Fibroblast of lung (primary cell): ENCODE results near the gene TNRC18. TPM values are rescaled to one million over a fixed set of nuclear protein-coding genes. Genes with fewer than 3 reads are reported as not detected.
A peak's percentile ranks its signal among the peaks of the same experiment; 100 is the strongest.
"Not testable (repeated sequence)": the region's sequence is repeated elsewhere in the genome, so short reads cannot be mapped to it uniquely, and the experiment has no call there.

Experiments
- DNase-seq, 2 donors: peaks; one replicate each; pipeline versions ENCODE4 v3.0.0 to v3.0.0-alpha.2; 2010; ENCODE audit warnings: low read depth in 2 of 2
- H2AFZ ChIP-seq: 2 replicates; pipeline ENCODE4 v1.5.1; 2012; ENCODE audit warnings: low read length, control low read depth, inconsistent platforms
- H3K27ac ChIP-seq: 2 replicates; pipeline ENCODE4 v1.5.1; 2011; ENCODE audit warnings: low read length, control low read depth; ENCODE audit not compliant: insufficient read depth
- H3K27me3 ChIP-seq: 2 replicates; pipeline ENCODE4 v1.5.1; 2011; ENCODE audit warnings: mild to moderate bottlenecking, low read length; ENCODE audit not compliant: control insufficient read depth, insufficient read depth
- H3K36me3 ChIP-seq: 2 replicates; pipeline ENCODE4 v1.5.1; 2011; ENCODE audit warnings: low read length; ENCODE audit not compliant: control insufficient read depth, insufficient read depth
- H3K4me1 ChIP-seq: 2 replicates; pipeline ENCODE4 v1.5.1; 2011; ENCODE audit warnings: low read length; ENCODE audit not compliant: control insufficient read depth, insufficient read depth; ENCODE audit errors: extremely low read depth
- H3K4me2 ChIP-seq: 2 replicates; pipeline ENCODE4 v1.5.1; 2011; ENCODE audit warnings: low read length, control low read depth; ENCODE audit not compliant: insufficient read depth; ENCODE audit errors: extremely low read depth
- H3K4me3 ChIP-seq, 4 experiments: fragments of 200-600 bp in 1 of 4; sonication (generic) in 1 of 4; replicated peaks in 1 of 4; 2 replicates each; pipeline ENCODE4 v1.5.1; 2011 to 2016; ENCODE audit warnings: low read length in 4 of 4, low read depth in 3 of 4, mild to moderate bottlenecking in 3 of 4, control low read depth in 2 of 4, inconsistent platforms in 1 of 4, mixed read lengths in 1 of 4; ENCODE audit not compliant: insufficient read depth in 1 of 4; ENCODE audit errors: control extremely low read depth in 1 of 4
- H3K79me2 ChIP-seq: 2 replicates; pipeline ENCODE4 v1.5.1; 2012; ENCODE audit warnings: mild to moderate bottlenecking, low read length, inconsistent platforms; ENCODE audit not compliant: control insufficient read depth, insufficient read depth
- H3K9ac ChIP-seq: 2 replicates; pipeline ENCODE4 v1.5.1; 2011; ENCODE audit warnings: mild to moderate bottlenecking, low read length, control low read depth; ENCODE audit not compliant: insufficient read depth
- H3K9me3 ChIP-seq: 2 replicates; pipeline ENCODE4 v1.5.1; 2012; ENCODE audit warnings: low read depth, low read length; ENCODE audit not compliant: control insufficient read depth, insufficient read depth
- H4K20me1 ChIP-seq: 2 replicates; pipeline ENCODE4 v1.5.1; 2011; ENCODE audit warnings: low read length; ENCODE audit not compliant: control insufficient read depth, insufficient read depth; ENCODE audit errors: extremely low read depth
- EZH2 ChIP-seq: IDR thresholded peaks from 2 replicates; pipeline ENCODE4 v1.5.1; 2012; ENCODE audit warnings: low read length, control low read depth, mild to moderate bottlenecking; ENCODE audit errors: missing control alignments
- polyA plus RNA-seq, 2 donors: library from polyadenylated mRNA; depleted of rRNA in 1 of 2; stranded (reverse) in 1 of 2; unstranded in 1 of 2; fragments of >200 nt; gene quantifications; 2 replicates each; pipeline ENCODE4 v1.2.1, GENCODE V29; 2011 to 2012; ENCODE audit warnings: missing spikeins in 1 of 2
- total RNA-seq: library from RNA; depleted of rRNA; stranded (reverse); fragments of >200 nt; gene quantifications from 2 replicates; pipeline ENCODE4 v1.2.1, GENCODE V29; 2014
- TF ChIP-seq, protein P1 (sequence below), 2 donors: IDR thresholded peaks in 1 of 2; conservative IDR thresholded peaks in 1 of 2; 1 replicate in 1 of 2; 2 replicates in 1 of 2; pipeline ENCODE4 v1.5.1; 2011 to 2012; ENCODE audit warnings: low read length in 2 of 2, control low read depth in 1 of 2, inconsistent platforms in 1 of 2, low read depth in 1 of 2, mild to moderate bottlenecking in 1 of 2

TNRC18 gene
- total and polyA plus RNA-seq, 2 donors (not counting 1 experiment from before 2014, with no cell fraction given), result 19.7 to 38.5 TPM

DNA sequence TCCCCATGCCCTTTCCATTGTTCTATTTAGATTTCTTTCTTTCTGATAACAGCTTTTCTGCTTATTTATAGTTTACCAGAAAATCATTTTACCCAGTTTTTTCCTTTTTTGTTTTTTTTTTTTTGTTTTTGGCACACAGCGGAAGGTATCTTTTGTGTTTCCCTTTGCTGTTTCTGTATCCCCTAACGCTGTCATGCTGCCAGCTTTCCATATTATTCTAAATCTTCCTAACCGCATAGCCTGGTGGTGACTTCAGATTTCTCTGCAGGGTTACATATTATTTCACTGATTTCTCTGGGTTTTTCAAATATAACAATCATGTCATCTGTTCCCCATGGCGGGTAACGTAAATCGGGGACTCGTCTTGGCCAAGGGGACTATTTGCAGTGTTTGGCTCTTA is 144.9 kb downstream of the TNRC18 start:
- Histone ChIP-seq H3K36me3 (no peaks in the 10 kb centered on the region), H3K4me2 (no peak overlapping the region), H4K20me1 (no peaks in the 10 kb centered on the region), H3K79me2 (no peaks in the 10 kb centered on the region), H3K27ac (no peak overlapping the region), H3K9me3 (no peaks in the 10 kb centered on the region), H2AFZ (no peak overlapping the region), H3K4me1 (no peaks in the 10 kb centered on the region), H3K27me3 (no peaks in the 10 kb centered on the region), H3K9ac (no peak overlapping the region), H3K4me3 (no peak overlapping the region)
- peak in 1 of 2 donors; percentile 16 for DNase-seq
- TF ChIP-seq, protein P1, sequence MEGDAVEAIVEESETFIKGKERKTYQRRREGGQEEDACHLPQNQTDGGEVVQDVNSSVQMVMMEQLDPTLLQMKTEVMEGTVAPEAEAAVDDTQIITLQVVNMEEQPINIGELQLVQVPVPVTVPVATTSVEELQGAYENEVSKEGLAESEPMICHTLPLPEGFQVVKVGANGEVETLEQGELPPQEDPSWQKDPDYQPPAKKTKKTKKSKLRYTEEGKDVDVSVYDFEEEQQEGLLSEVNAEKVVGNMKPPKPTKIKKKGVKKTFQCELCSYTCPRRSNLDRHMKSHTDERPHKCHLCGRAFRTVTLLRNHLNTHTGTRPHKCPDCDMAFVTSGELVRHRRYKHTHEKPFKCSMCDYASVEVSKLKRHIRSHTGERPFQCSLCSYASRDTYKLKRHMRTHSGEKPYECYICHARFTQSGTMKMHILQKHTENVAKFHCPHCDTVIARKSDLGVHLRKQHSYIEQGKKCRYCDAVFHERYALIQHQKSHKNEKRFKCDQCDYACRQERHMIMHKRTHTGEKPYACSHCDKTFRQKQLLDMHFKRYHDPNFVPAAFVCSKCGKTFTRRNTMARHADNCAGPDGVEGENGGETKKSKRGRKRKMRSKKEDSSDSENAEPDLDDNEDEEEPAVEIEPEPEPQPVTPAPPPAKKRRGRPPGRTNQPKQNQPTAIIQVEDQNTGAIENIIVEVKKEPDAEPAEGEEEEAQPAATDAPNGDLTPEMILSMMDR (conservative IDR thresholded peaks at IDR 0.05 in 1 of 2, IDR thresholded peaks at IDR 0.05 in 1 of 2; ENCODE audit: low read depth in 1 of 2, low read length in 2 of 2), result no peak
- TF ChIP-seq EZH2, result no peak

DNA sequence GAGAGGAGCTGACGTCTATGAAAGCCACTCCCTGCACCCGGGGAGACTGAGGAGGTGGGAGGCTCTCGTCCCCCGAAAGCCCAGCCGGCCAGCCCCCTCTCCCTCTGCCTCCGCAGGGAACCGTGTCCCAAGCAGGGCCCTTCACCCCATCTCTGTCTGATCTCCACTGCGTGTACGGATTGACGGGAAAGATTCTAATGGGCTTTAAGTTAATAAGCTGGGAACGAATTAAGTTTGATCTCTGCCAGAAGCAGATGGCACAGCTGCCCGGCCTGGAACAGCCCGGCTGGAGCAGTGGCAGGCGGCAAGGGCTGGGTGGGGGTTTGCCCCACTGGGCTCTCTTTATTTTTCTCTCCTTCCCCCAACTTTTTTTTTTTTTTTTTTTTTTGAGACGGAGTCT is 147.0 kb downstream of the TNRC18 start:
- Histone ChIP-seq H4K20me1 (no peaks in the 10 kb centered on the region), H3K27me3 (no peaks in the 10 kb centered on the region), H3K4me1 (no peaks in the 10 kb centered on the region), H3K4me2 (no peak overlapping the region), H2AFZ (no peak overlapping the region), H3K36me3 (no peaks in the 10 kb centered on the region), H3K27ac (no peak overlapping the region), H3K9me3 (no peaks in the 10 kb centered on the region), H3K4me3 (no peak overlapping the region), H3K9ac (no peak overlapping the region), H3K79me2 (no peaks in the 10 kb centered on the region)
- TF ChIP-seq, protein P1 (conservative IDR thresholded peaks at IDR 0.05 in 1 of 2, IDR thresholded peaks at IDR 0.05 in 1 of 2; ENCODE audit: low read depth in 1 of 2, low read length in 2 of 2), result no peak
- no peak for TF ChIP-seq EZH2
- DNase-seq, result no peak

DNA sequence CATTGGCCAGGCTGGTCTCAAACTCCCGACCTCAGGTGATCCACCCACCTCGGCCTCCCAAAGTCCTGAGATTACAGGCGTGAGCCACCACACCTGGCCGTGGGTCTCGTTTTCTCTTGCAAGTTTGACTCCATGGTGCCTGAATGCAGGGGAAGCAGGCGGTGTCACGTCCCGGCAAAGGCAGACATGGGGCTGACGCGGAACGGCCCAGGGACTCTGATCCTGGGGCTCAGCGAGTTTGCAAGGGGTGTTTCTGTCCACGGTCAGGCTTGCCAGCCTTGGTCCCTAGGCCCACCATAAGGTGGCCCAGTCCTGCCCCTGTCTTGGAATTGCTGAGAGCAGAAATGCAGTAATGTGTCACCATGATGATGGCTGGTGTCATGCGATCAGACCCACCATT is 147.5 kb downstream of the TNRC18 start:
- not testable (repeated sequence) for H3K9me3 ChIP-seq, H3K79me2 ChIP-seq, H4K20me1 ChIP-seq, H3K36me3 ChIP-seq, H3K4me3 ChIP-seq, H3K4me2 ChIP-seq, H2AFZ ChIP-seq, H3K9ac ChIP-seq, H3K27me3 ChIP-seq, H3K4me1 ChIP-seq, H3K27ac ChIP-seq, DNase-seq

DNA sequence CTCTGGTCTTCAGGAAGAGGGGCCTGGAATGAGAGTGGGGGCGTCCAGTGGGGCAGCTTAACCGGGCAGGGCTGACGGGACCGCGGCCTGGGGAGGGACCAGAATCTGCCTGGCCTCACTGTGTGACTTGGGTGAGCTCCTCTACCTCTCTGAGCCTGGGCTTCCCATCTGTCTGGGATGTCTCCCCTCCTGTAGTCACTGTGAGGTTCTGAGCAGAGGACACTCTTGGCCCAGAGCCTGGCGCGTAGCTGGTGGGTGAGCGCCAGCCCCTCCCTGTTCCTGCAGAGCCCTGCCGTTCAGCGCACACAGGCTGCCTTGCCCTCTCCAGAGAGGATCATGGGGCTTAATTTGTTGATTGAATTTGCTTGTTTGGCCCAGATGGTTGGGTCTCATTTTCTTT is 148.1 kb downstream of the TNRC18 start:
- H3K79me2 ChIP-seq, H2AFZ ChIP-seq, H3K27ac ChIP-seq, H3K9me3 ChIP-seq, H3K4me3 ChIP-seq, H4K20me1 ChIP-seq, H3K4me2 ChIP-seq, H3K9ac ChIP-seq, H3K4me1 ChIP-seq, H3K27me3 ChIP-seq, H3K36me3 ChIP-seq: not testable (repeated sequence)
- DNase-seq, result peak in 1 of 2 donors; percentile 45

DNA sequence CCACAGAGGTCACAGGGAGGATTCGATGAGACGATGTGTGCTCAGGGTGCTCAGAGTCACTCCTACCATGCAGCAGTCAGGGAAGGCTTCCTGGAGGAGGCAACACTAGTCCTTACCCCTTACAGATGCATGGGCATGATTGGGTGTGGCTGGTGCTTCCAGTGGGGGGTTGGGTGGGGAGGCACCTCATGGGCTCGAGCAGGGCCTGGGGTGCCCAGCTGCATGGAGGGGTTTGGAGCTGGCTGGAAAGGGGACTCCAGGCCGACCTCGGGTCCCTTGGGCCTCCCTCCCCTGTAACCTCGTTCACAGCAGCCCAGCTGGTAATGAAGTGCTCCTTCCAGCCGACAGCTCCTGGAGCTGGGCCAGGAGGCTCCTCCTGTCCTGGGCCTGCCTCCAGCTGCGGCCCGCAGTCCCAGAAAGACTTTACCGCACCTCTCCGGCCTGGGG is 148.6 kb downstream of the TNRC18 start:
- H3K9ac ChIP-seq, H2AFZ ChIP-seq, H3K4me3 ChIP-seq, H3K79me2 ChIP-seq, H3K27me3 ChIP-seq, H4K20me1 ChIP-seq, H3K27ac ChIP-seq, H3K4me2 ChIP-seq, H3K36me3 ChIP-seq, H3K4me1 ChIP-seq, H3K9me3 ChIP-seq: not testable (repeated sequence)
- DNase-seq, result peak; percentile 11 to 59
